ENCODE measurements around the gene ADARB1. TPM values are rescaled to one million over a fixed set of nuclear protein-coding genes. Genes with fewer than 3 reads are reported as not detected.

ADARB1 gene
- total and polyA plus RNA-seq, 2 experiments from 2014 or later = 4.8 to 14.8 TPM

- no peaks in the 10 kb centered on the region for H3K9me3 Mint-ChIP-seq
Observed at GRCh38 chr21:45122432-45123132, 48.2 kb downstream of the ADARB1 start.

More at GRCh38 chr21:45122432-45123132, 48.2 kb downstream of the ADARB1 start:
- no peaks in the 10 kb centered on the region for H3K36me3 Mint-ChIP-seq (ENCODE audit: low read depth)
- Histone ChIP-seq H3K79me2 (replicated peaks; ENCODE audit: insufficient read depth) (no peaks in the 10 kb centered on the region), H3K9me2 (ENCODE audit: insufficient read depth) (no peaks in the 10 kb centered on the region), H3F3A (replicated peaks; ENCODE audit: low read depth) (no peaks in the 10 kb centered on the region), H3K27me3 (ENCODE audit: insufficient read depth) (no peaks in the 10 kb centered on the region), H3K4me3 (no peak overlapping the region), H3K27ac (ENCODE audit: low read depth) (no peak overlapping the region), H3K4me2 (no peak overlapping the region), H3K4me1 (ENCODE audit: insufficient read depth) (no peaks in the 10 kb centered on the region), H4K20me1 (replicated peaks; ENCODE audit: insufficient read depth) (no peaks in the 10 kb centered on the region), H2AFZ (no peak overlapping the region), H3K36me3 (ENCODE audit: insufficient read depth) (no peaks in the 10 kb centered on the region)
- H3K4me3 Mint-ChIP-seq = no peak overlapping the region
- H3K27me3 Mint-ChIP-seq (ENCODE audit: insufficient read depth, low read depth, poor library complexity) = peaks cover 3% of the 10 kb centered on the region
- H3K27ac Mint-ChIP-seq = no peak overlapping the region
- TF ChIP-seq NANOG (IDR thresholded peaks at IDR 0.05; ENCODE audit: borderline replicate concordance) (no peak), CTCF (conservative IDR thresholded peaks at IDR 0.05; ENCODE audit: low read depth in 2 of 2) (no peak), ZNF114 (CRISPR knock-in tag; IDR thresholded peaks at IDR 0.05) (no peak), ETS1 (IDR thresholded peaks at IDR 0.05) (no peak), EZH2 (IDR thresholded peaks at IDR 0.05; ENCODE audit: low read depth, unreplicated experiment) (no peak), POLR2AphosphoS5 (IDR thresholded peaks at IDR 0.05; ENCODE audit: low read depth) (no peak), REST (IDR thresholded peaks at IDR 0.05; ENCODE audit: unreplicated experiment) (no peak), ZNF331 (CRISPR knock-in tag; IDR thresholded peaks at IDR 0.05; ENCODE audit: low read depth) (no peak), CREB1 (CRISPR knock-in tag; IDR thresholded peaks at IDR 0.05; ENCODE audit: low read depth) (no peak), STAT1 (IDR thresholded peaks at IDR 0.05; ENCODE audit: unreplicated experiment) (no peak)
- H3K4me1 Mint-ChIP-seq = no peaks in the 10 kb centered on the region; the same call in 1 of the 3 replicates
- DNase-seq (ENCODE audit: low spot score) (no peak), ATAC-seq (no peak)
